Spleen (tissue), 7 donors: ENCODE data around the gene KCNQ4.

ENCODE experiments used
- CTCF ChIP-seq, 11 experiments: fragments of 200-600 bp in 7 of 11; fragments of 450-650 bp in 4 of 11; sonication (generic) in 4 of 11; IDR thresholded peaks in 8 of 11; conservative IDR thresholded peaks in 3 of 11; 1 replicate in 7 of 11; 2 replicates in 4 of 11; pipeline versions ENCODE4 v1.4.0 to v1.8.0; 2016 to 2021; ENCODE audit warnings: antibody characterized with exemption in 11 of 11, inconsistent platforms in 4 of 11, mild to moderate bottlenecking in 1 of 11
- POLR2A ChIP-seq, 3 donors: fragments of 450-650 bp; IDR thresholded peaks; one replicate each; pipeline ENCODE4 v1.5.1; 2017; ENCODE audit warnings: antibody characterized with exemption in 3 of 3, mild to moderate bottlenecking in 1 of 3
- POLR2AphosphoS5 ChIP-seq, 3 donors: sonication (generic); formaldehyde crosslinking; IDR thresholded peaks; one replicate each; pipeline ENCODE4 v1.5.1; 2017; ENCODE audit warnings: antibody characterized with exemption in 3 of 3
- donor health status: DM: no; HTN: no; CAD: no; lungs with moderate emphysema.
- donor health status: DM: no; HTN: no; CAD: no.
- donor health status: DM: no; HTN: no; CAD: no.

GRCh38 chr1:40766017-40766416, 17.6 kb upstream of the KCNQ4 start:
- TF ChIP-seq POLR2AphosphoS5 (IDR thresholded peaks at IDR 0.05) (no peak), CTCF (IDR thresholded peaks at IDR 0.05 in 8 of 11, conservative IDR thresholded peaks at IDR 0.05 in 3 of 11) (no peak), POLR2A (IDR thresholded peaks at IDR 0.05) (no peak)
